ENCODE measurements around the gene MYLK. TPM values are rescaled to one million over a fixed set of nuclear protein-coding genes. Genes with fewer than 3 reads are reported as not detected.

The MYLK gene
- total RNA-seq, 1 donor from 2014 or later = 50.5 TPM

GRCh38 chr3:123920383-123920782 is 36.3 kb upstream of the MYLK start:
- no peak overlapping the region for H3K27ac ChIP-seq (ENCODE audit: low read depth, low read length)
- FAIRE-seq (no peak), DNase-seq (ENCODE audit: low read depth) (no peak)
- Mint-ChIP-seq H3K27me3 (ENCODE audit: low read depth, unreplicated experiment) (no peaks in the 10 kb centered on the region), H3K36me3 (ENCODE audit: low read depth, unreplicated experiment) (peaks cover 38% of the 10 kb centered on the region), H3K9me3 (ENCODE audit: unreplicated experiment) (peaks cover 27% of the 10 kb centered on the region), H3K4me3 (ENCODE audit: unreplicated experiment) (no peak overlapping the region), H3K4me1 (ENCODE audit: low read depth, unreplicated experiment) (peaks cover 5% of the 10 kb centered on the region), H3K27ac (ENCODE audit: unreplicated experiment) (no peak overlapping the region)
- no peak overlapping the region for H3K9ac ChIP-seq (ENCODE audit: low read length)
- H3K4me2 ChIP-seq (ENCODE audit: low read length) = no peak overlapping the region
- peaks cover 3% of the 10 kb centered on the region for H3K9me3 ChIP-seq (ENCODE audit: insufficient read depth, low read depth, low read length)
- no peak overlapping the region for H3K4me3 ChIP-seq (ENCODE audit: insufficient read depth, low read depth, low read length)
- peaks cover 28% of the 10 kb centered on the region for H3K36me3 ChIP-seq (ENCODE audit: insufficient read depth, low read length)
- H3K79me2 ChIP-seq (ENCODE audit: insufficient read depth, low read length) = peaks cover 4% of the 10 kb centered on the region
- no peaks in the 10 kb centered on the region for H4K20me1 ChIP-seq (ENCODE audit: insufficient read depth, low read length)
- no peaks in the 10 kb centered on the region for H3K27me3 ChIP-seq (ENCODE audit: insufficient read depth, low read length)
- H3K4me1 ChIP-seq (ENCODE audit: insufficient read depth, low read length) = no peaks in the 10 kb centered on the region
- TF ChIP-seq CTCF (IDR thresholded peaks at IDR 0.05; ENCODE audit: insufficient read depth, low read depth, low read length) = no peak
- TF ChIP-seq EZH2 (IDR thresholded peaks at IDR 0.05; ENCODE audit: insufficient read depth, low read length) = no peak
- H2AFZ ChIP-seq (ENCODE audit: low read depth, low read length) = no peak overlapping the region

- TF ChIP-seq EZH2 (IDR thresholded peaks at IDR 0.05; ENCODE audit: insufficient read depth, low read length) (no peak), CTCF (IDR thresholded peaks at IDR 0.05; ENCODE audit: insufficient read depth, low read depth, low read length) (no peak)
- H3K27ac ChIP-seq (ENCODE audit: low read depth, low read length) = no peak overlapping the region
- peaks cover 3% of the 10 kb centered on the region for H3K9me3 ChIP-seq (ENCODE audit: insufficient read depth, low read depth, low read length)
- H3K4me3 ChIP-seq (ENCODE audit: insufficient read depth, low read depth, low read length) = no peak overlapping the region
- Mint-ChIP-seq H3K27ac (ENCODE audit: unreplicated experiment) (no peak overlapping the region), H3K27me3 (ENCODE audit: low read depth, unreplicated experiment) (no peaks in the 10 kb centered on the region), H3K9me3 (ENCODE audit: unreplicated experiment) (peaks cover 27% of the 10 kb centered on the region), H3K4me1 (ENCODE audit: low read depth, unreplicated experiment) (peaks cover 5% of the 10 kb centered on the region), H3K4me3 (ENCODE audit: unreplicated experiment) (no peak overlapping the region), H3K36me3 (ENCODE audit: low read depth, unreplicated experiment) (peaks cover 34% of the 10 kb centered on the region)
- peaks cover 4% of the 10 kb centered on the region for H3K79me2 ChIP-seq (ENCODE audit: insufficient read depth, low read length)
- H3K27me3 ChIP-seq (ENCODE audit: insufficient read depth, low read length) = no peaks in the 10 kb centered on the region
- no peak overlapping the region for H3K4me2 ChIP-seq (ENCODE audit: low read length)
- H3K36me3 ChIP-seq (ENCODE audit: insufficient read depth, low read length) = peaks cover 34% of the 10 kb centered on the region
- no peaks in the 10 kb centered on the region for H4K20me1 ChIP-seq (ENCODE audit: insufficient read depth, low read length)
- no peaks in the 10 kb centered on the region for H3K4me1 ChIP-seq (ENCODE audit: insufficient read depth, low read length)
- H2AFZ ChIP-seq (ENCODE audit: low read depth, low read length) = no peak overlapping the region
- FAIRE-seq (no peak), DNase-seq (ENCODE audit: low read depth) (no peak)
- no peak overlapping the region for H3K9ac ChIP-seq (ENCODE audit: low read length)
These were observed 35.2 kb upstream of the MYLK start for GRCh38 chr3:123919353-123919752.

GRCh38 chr3:123914829-123915228 is 30.7 kb upstream of the MYLK start:
- H3K36me3 ChIP-seq (ENCODE audit: insufficient read depth, low read length) = peaks cover 12% of the 10 kb centered on the region
- H3K27me3 Mint-ChIP-seq (ENCODE audit: low read depth, unreplicated experiment) = no peaks in the 10 kb centered on the region
- no peak overlapping the region for H3K4me3 ChIP-seq (ENCODE audit: insufficient read depth, low read depth, low read length)
- H4K20me1 ChIP-seq (ENCODE audit: insufficient read depth, low read length) = no peaks in the 10 kb centered on the region
- no peak overlapping the region for H3K9ac ChIP-seq (ENCODE audit: low read length)
- DNase-seq (ENCODE audit: low read depth) = no peak
- no peaks in the 10 kb centered on the region for H3K9me3 ChIP-seq (ENCODE audit: insufficient read depth, low read depth, low read length)
- H3K9me3 Mint-ChIP-seq (ENCODE audit: unreplicated experiment) = peaks cover 5% of the 10 kb centered on the region
- TF ChIP-seq CTCF (IDR thresholded peaks at IDR 0.05; ENCODE audit: insufficient read depth, low read depth, low read length) = no peak
- no peak for TF ChIP-seq EZH2 (IDR thresholded peaks at IDR 0.05; ENCODE audit: insufficient read depth, low read length)
- H3K4me1 Mint-ChIP-seq (ENCODE audit: low read depth, unreplicated experiment) = no peaks in the 10 kb centered on the region
- no peak overlapping the region for H2AFZ ChIP-seq (ENCODE audit: low read depth, low read length)
- H3K27me3 ChIP-seq (ENCODE audit: insufficient read depth, low read length) = no peaks in the 10 kb centered on the region
- no peak overlapping the region for H3K4me3 Mint-ChIP-seq (ENCODE audit: unreplicated experiment)
- no peak for FAIRE-seq
- no peak overlapping the region for H3K4me2 ChIP-seq (ENCODE audit: low read length)
- H3K27ac ChIP-seq (ENCODE audit: low read depth, low read length) = no peak overlapping the region
- H3K4me1 ChIP-seq (ENCODE audit: insufficient read depth, low read length) = no peaks in the 10 kb centered on the region
- no peak overlapping the region for H3K27ac Mint-ChIP-seq (ENCODE audit: unreplicated experiment)
- peaks cover 9% of the 10 kb centered on the region for H3K36me3 Mint-ChIP-seq (ENCODE audit: low read depth, unreplicated experiment)
- H3K79me2 ChIP-seq (ENCODE audit: insufficient read depth, low read length) = peaks cover 4% of the 10 kb centered on the region

Data from astrocyte (in vitro differentiated cells and primary cell).